Measurements from ENCODE around the gene LSM3. TPM values are rescaled to one million over a fixed set of nuclear protein-coding genes. Genes with fewer than 3 reads are reported as not detected.
A peak's percentile ranks its signal among the peaks of the same experiment; 100 is the strongest.

Gene LSM3
- total RNA-seq, 1 donor: 15.6 TPM

GRCh38 chr3:14175383-14176037 lies 3.1 kb upstream of the LSM3 start:
- H3K4me3 ChIP-seq (ENCODE audit: low read depth, low read length): peak overlapping the region; percentile 34
- TF ChIP-seq, protein P1, sequence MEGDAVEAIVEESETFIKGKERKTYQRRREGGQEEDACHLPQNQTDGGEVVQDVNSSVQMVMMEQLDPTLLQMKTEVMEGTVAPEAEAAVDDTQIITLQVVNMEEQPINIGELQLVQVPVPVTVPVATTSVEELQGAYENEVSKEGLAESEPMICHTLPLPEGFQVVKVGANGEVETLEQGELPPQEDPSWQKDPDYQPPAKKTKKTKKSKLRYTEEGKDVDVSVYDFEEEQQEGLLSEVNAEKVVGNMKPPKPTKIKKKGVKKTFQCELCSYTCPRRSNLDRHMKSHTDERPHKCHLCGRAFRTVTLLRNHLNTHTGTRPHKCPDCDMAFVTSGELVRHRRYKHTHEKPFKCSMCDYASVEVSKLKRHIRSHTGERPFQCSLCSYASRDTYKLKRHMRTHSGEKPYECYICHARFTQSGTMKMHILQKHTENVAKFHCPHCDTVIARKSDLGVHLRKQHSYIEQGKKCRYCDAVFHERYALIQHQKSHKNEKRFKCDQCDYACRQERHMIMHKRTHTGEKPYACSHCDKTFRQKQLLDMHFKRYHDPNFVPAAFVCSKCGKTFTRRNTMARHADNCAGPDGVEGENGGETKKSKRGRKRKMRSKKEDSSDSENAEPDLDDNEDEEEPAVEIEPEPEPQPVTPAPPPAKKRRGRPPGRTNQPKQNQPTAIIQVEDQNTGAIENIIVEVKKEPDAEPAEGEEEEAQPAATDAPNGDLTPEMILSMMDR (IDR thresholded peaks at IDR 0.05; ENCODE audit: insufficient read depth, low read length): no peak
- peak; percentile 30 for DNase-seq (ENCODE audit: low read depth)

DNA sequence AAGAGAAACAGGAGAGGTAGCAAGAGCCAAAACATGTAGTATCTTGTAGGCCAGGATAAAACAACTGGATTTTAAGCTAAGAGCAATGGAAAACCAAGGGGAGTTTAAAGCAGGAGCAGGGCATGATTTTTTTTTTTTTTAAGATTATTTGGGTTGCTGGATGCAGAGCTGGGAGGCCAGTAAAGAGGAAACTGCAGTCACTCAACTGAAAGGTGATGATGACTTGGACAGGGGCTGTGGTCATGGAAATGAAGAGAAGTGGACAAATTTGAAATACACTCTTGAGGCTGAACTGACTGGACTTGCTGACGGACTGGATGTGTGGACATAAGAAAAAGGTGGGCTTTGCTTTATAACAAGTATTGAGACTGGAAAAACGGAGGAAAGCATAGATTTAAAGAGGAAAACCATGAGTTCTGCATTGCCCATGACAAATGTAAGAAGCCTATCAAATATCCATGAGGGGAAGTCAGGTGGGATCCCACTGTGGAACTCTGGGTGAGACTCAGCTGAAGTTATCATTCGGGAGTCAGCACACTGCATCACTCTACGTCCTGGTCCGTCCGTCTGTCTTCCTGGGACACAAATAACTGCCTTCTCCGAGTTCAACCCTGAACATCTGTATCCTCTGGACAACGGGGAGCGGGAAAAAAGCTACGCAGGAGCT lies 904 bp upstream of the LSM3 start:
- peak; percentile 12 for DNase-seq (ENCODE audit: low read depth)
- TF ChIP-seq, protein P1 (IDR thresholded peaks at IDR 0.05; ENCODE audit: insufficient read depth, low read length): no peak

DNA sequence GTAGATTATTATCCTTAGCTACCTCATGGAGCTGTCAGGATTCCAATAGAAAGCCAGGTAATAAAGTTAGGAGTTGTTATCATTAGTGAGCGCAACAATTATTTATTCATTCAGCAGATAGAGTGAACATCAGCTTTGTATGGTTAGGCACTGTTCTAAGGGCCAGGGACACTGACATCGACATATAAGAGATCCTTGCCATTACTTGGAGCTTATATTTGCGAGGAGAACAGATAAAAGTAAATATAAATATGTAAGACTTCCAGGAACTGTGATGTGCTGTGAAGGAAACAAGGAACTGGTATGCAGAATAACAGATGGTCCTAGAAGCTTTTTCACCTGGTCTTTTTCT lies 473 bp downstream of the LSM3 start:
- TF ChIP-seq, protein P1 (IDR thresholded peaks at IDR 0.05; ENCODE audit: insufficient read depth, low read length): no peak
- peak overlapping the region; percentile 97 for H3K4me3 ChIP-seq (ENCODE audit: low read depth, low read length)
- DNase-seq (ENCODE audit: low read depth): no peak

More for the DNA sequence above, 904 bp upstream of the LSM3 start:
- H3K4me3 ChIP-seq (ENCODE audit: low read depth, low read length): peak overlapping the region; percentile 86

DNA sequence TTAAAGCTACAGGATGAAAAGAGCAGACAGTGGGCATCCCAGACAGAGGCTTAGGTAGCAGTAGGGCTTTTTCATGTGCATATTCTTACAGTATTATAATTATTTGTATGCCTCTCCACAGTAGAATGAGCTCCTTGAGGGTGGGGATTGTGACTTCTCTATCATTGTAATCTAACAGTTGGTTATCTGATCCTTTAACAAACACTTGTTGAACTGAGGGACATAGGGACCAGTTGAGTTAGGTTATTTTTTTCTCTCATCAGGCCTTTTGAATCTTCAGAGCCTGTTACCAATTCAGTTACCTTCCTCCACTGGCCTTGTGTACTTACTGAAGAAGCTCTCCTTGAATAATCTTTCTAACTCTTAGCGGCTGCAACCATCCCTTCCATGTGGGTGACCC lies 1.2 kb downstream of the LSM3 start:
- TF ChIP-seq, protein P1 (IDR thresholded peaks at IDR 0.05; ENCODE audit: insufficient read depth, low read length): no peak
- no peak for DNase-seq (ENCODE audit: low read depth)
- H3K4me3 ChIP-seq (ENCODE audit: low read depth, low read length): no peak overlapping the region

DNA sequence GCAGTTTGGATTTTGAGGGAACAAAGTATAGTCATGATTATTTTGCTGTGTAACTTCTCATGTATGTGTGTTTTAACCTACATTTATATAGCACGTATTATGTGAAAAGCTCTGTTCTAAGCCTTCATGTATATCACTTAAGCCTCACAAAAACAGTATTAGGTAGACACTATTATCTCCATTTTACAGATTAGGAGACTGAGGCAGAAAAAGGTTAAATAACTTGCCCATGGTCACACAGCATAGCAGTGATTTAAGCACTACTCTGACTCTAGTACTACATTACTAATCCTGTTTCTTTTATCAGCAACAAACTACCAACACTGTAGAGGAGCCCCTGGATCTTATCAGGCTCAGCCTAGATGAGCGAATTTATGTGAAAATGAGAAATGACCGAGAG lies 2.6 kb downstream of the LSM3 start:
- no peak for DNase-seq (ENCODE audit: low read depth)
- TF ChIP-seq, protein P1 (IDR thresholded peaks at IDR 0.05; ENCODE audit: insufficient read depth, low read length): no peak
- H3K4me3 ChIP-seq (ENCODE audit: low read depth, low read length): no peak overlapping the region

DNA sequence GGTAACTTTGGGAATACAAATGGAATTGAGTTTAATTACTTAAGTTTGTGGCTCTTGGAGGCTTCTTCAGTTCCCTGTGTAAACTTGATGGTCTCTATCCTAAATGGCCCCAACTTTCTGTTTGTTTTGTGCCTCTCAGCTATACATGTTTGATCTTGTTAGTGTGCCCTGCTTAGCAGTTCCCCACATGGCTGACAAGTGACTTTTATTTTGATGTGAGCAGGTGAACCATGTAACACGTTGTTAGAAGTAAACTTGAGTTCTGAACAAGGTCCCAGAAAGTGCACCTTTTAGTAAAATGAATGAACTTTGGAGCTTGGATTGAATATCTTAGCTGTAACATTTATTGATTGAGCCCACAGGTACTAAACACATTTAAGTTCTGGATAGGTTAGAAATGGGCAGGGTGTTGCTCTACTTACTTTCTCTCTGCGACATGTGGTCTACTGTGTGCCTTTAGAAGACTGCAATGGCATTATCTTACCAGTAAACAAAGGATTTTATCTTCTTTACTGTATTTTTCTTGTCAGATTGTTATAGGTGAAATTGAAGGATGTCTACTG lies 4.5 kb downstream of the LSM3 start:
- H3K4me3 ChIP-seq (ENCODE audit: low read depth, low read length): no peak overlapping the region
- TF ChIP-seq, protein P1 (IDR thresholded peaks at IDR 0.05; ENCODE audit: insufficient read depth, low read length): no peak

More for the DNA sequence above, 4.5 kb downstream of the LSM3 start:
- no peak for DNase-seq (ENCODE audit: low read depth)
